ENCODE measurements around the gene HIC2.

DNA sequence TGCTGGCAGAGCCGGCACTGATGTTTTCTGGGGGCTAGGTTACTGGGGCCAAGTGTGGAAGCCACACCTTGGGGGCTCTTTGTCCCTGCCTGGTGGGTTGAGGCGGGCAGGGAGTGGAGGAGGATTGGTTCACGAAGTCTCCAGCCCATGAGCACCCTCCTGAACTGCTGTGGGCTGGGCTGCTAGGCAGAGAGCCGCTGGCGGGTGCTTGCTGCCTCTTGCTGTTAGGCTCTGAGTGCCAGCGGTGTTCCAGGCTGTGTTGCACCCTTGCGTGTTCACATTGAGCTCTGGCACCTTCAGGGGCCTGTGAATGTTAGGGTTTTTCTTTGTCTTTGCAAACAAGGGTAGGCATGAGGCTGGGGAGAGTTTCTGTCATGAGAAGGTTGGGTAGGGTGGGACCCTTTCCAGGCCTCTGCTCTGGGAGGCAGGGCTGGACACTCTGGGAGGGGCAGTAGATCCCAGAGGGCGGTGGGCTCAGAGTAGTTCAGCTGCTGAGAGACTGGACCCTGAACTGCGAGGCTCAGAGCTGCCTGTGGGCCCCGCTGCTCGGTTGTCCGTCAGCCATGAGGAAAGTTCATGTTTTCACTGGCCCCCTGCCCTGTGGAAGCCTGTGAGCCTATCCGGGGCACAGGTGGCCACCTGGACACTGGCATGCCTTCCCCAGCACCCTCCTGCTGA lies 26.0 kb downstream of the HIC2 start:
- TF ChIP-seq, protein P1, sequence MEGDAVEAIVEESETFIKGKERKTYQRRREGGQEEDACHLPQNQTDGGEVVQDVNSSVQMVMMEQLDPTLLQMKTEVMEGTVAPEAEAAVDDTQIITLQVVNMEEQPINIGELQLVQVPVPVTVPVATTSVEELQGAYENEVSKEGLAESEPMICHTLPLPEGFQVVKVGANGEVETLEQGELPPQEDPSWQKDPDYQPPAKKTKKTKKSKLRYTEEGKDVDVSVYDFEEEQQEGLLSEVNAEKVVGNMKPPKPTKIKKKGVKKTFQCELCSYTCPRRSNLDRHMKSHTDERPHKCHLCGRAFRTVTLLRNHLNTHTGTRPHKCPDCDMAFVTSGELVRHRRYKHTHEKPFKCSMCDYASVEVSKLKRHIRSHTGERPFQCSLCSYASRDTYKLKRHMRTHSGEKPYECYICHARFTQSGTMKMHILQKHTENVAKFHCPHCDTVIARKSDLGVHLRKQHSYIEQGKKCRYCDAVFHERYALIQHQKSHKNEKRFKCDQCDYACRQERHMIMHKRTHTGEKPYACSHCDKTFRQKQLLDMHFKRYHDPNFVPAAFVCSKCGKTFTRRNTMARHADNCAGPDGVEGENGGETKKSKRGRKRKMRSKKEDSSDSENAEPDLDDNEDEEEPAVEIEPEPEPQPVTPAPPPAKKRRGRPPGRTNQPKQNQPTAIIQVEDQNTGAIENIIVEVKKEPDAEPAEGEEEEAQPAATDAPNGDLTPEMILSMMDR (conservative IDR thresholded peaks at IDR 0.05; ENCODE audit: low read length): no peak
- no peak for TF ChIP-seq EZH2phosphoT487 (IDR thresholded peaks at IDR 0.05; ENCODE audit: borderline replicate concordance, low read depth, low read length)

All from OCI-LY7 (cell line).